MM.1S (cell line): ENCODE results near the gene MRPL17.

Experiments used
- DNase-seq: peaks from one replicate; pipeline ENCODE4 v3.0.0-alpha.2; 2015
- H2AFZ ChIP-seq: fragments of 300-600 bp; sonication (generic); 2 replicates; pipeline ENCODE4 v1.6.0; 2016; ENCODE audit warnings: antibody characterized with exemption, low read length
- H3F3A ChIP-seq: fragments of 300-600 bp; sonication (generic); 2 replicates; pipeline ENCODE4 v1.6.1; 2016; ENCODE audit warnings: mild to moderate bottlenecking, antibody characterized with exemption, low read length, moderate library complexity, mixed read lengths; ENCODE audit not compliant: insufficient read depth
- H3K27ac ChIP-seq: fragments of 300-600 bp; sonication (generic); 2 replicates; pipeline ENCODE4 v1.5.1; 2016; ENCODE audit warnings: mild to moderate bottlenecking, low read length
- H3K27me3 ChIP-seq: fragments of 300-600 bp; sonication (generic); replicated peaks from 2 replicates; pipeline ENCODE4 v1.6.0; 2016; ENCODE audit warnings: low read length; ENCODE audit not compliant: insufficient read depth
- H3K36me3 ChIP-seq: fragments of 300-600 bp; sonication (generic); replicated peaks from 2 replicates; pipeline ENCODE4 v1.6.1; 2016; ENCODE audit warnings: mild to moderate bottlenecking, low read length, mixed read lengths; ENCODE audit not compliant: insufficient read depth
- H3K4me1 ChIP-seq: fragments of 300-600 bp; sonication (generic); 2 replicates; pipeline ENCODE4 v1.6.1; 2016; ENCODE audit warnings: low read length, mixed read lengths
- H3K4me2 ChIP-seq: fragments of 300-600 bp; sonication (generic); 2 replicates; pipeline ENCODE4 v1.6.0; 2016; ENCODE audit warnings: low read depth, low read length
- H3K4me3 ChIP-seq: fragments of 300-600 bp; sonication (generic); 2 replicates; pipeline ENCODE4 v1.5.1; 2016; ENCODE audit warnings: low read length, mixed read lengths
- H3K79me2 ChIP-seq: fragments of 300-600 bp; sonication (generic); 2 replicates; pipeline ENCODE4 v1.6.1; 2016; ENCODE audit warnings: mixed run types, low read length, mixed read lengths
- H3K9ac ChIP-seq: fragments of 300-600 bp; sonication (generic); 2 replicates; pipeline ENCODE4 v1.6.1; 2016; ENCODE audit warnings: low read length, mixed read lengths
- H3K9me2 ChIP-seq: fragments of 300-600 bp; sonication (generic); replicated peaks from 2 replicates; pipeline ENCODE4 v1.6.1; 2016; ENCODE audit warnings: mild to moderate bottlenecking, low read length, mixed read lengths; ENCODE audit not compliant: insufficient read depth
- H3K9me3 ChIP-seq: fragments of 300-600 bp; sonication (generic); replicated peaks from 2 replicates; pipeline ENCODE4 v1.6.1; 2016; ENCODE audit warnings: mild to moderate bottlenecking, low read length, mixed read lengths; ENCODE audit not compliant: insufficient read depth
- H4K20me1 ChIP-seq: fragments of 300-600 bp; sonication (generic); 2 replicates; pipeline ENCODE4 v1.6.1; 2016; ENCODE audit warnings: mild to moderate bottlenecking, low read length, moderate library complexity, mixed read lengths; ENCODE audit not compliant: insufficient read depth
- EZH2 ChIP-seq: fragments of 300-600 bp; sonication (generic); optimal IDR thresholded peaks from 2 replicates; pipeline ENCODE3; 2017; ENCODE audit warnings: low read depth, mild to moderate bottlenecking, antibody characterized with exemption, low read length, mixed read lengths
- EZH2phosphoT487 ChIP-seq: fragments of 300-600 bp; sonication (generic); IDR thresholded peaks from 2 replicates; pipeline ENCODE4 v1.6.1; 2018; ENCODE audit warnings: antibody characterized with exemption, low read length
- TF ChIP-seq, protein P1 (sequence below): fragments of 300-600 bp; sonication (generic); IDR thresholded peaks from 2 replicates; pipeline ENCODE4 v1.5.1; 2016; ENCODE audit warnings: antibody characterized with exemption, low read length, mixed read lengths

The MRPL17 gene

GRCh38 chr11:6724013-6724412, 40.9 kb upstream of the MRPL17 start:
- no peak overlapping the region for H3K4me2 ChIP-seq

GRCh38 chr11:6721343-6721742, 38.2 kb upstream of the MRPL17 start:
- H3K79me2 ChIP-seq, result peaks cover 26% of the 10 kb centered on the region
- no peak overlapping the region for H3K4me3 ChIP-seq
- no peaks in the 10 kb centered on the region for H3K4me1 ChIP-seq
- no peaks in the 10 kb centered on the region for H3K9me2 ChIP-seq
- no peaks in the 10 kb centered on the region for H3K27me3 ChIP-seq
- no peak overlapping the region for H3K4me2 ChIP-seq
- H3K9ac ChIP-seq, result no peak overlapping the region
- TF ChIP-seq EZH2phosphoT487 (no peak), EZH2 (no peak)
- TF ChIP-seq, protein P1, sequence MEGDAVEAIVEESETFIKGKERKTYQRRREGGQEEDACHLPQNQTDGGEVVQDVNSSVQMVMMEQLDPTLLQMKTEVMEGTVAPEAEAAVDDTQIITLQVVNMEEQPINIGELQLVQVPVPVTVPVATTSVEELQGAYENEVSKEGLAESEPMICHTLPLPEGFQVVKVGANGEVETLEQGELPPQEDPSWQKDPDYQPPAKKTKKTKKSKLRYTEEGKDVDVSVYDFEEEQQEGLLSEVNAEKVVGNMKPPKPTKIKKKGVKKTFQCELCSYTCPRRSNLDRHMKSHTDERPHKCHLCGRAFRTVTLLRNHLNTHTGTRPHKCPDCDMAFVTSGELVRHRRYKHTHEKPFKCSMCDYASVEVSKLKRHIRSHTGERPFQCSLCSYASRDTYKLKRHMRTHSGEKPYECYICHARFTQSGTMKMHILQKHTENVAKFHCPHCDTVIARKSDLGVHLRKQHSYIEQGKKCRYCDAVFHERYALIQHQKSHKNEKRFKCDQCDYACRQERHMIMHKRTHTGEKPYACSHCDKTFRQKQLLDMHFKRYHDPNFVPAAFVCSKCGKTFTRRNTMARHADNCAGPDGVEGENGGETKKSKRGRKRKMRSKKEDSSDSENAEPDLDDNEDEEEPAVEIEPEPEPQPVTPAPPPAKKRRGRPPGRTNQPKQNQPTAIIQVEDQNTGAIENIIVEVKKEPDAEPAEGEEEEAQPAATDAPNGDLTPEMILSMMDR, result no peak
- no peak for DNase-seq
- no peaks in the 10 kb centered on the region for H4K20me1 ChIP-seq
- 0 out of 2 replicates have a peak, but pooled peaks cover 8% of the 10 kb centered on the region for H3K36me3 ChIP-seq
- H3K27ac ChIP-seq, result no peak overlapping the region
- no peak overlapping the region for H2AFZ ChIP-seq
- H3F3A ChIP-seq, result no peaks in the 10 kb centered on the region
- H3K9me3 ChIP-seq, result no peaks in the 10 kb centered on the region

More at GRCh38 chr11:6724013-6724412, 40.9 kb upstream of the MRPL17 start:
- Histone ChIP-seq H3K4me3 (no peak overlapping the region), H3K9me3 (no peaks in the 10 kb centered on the region), H2AFZ (no peak overlapping the region), H3K36me3 (0 out of 2 replicates have a peak, but pooled peaks cover 8% of the 10 kb centered on the region), H4K20me1 (no peaks in the 10 kb centered on the region), H3K9me2 (no peaks in the 10 kb centered on the region), H3K4me1 (no peaks in the 10 kb centered on the region), H3K27me3 (no peaks in the 10 kb centered on the region), H3K27ac (no peak overlapping the region), H3F3A (no peaks in the 10 kb centered on the region), H3K79me2 (peaks cover 37% of the 10 kb centered on the region), H3K9ac (no peak overlapping the region)
- DNase-seq, result no peak
- TF ChIP-seq, protein P1, result no peak
- TF ChIP-seq EZH2 (no peak), EZH2phosphoT487 (no peak)

GRCh38 chr11:6719576-6719975, 36.4 kb upstream of the MRPL17 start:
- no peak overlapping the region for H3K9ac ChIP-seq
- peaks cover 15% of the 10 kb centered on the region for H3K79me2 ChIP-seq
- TF ChIP-seq EZH2phosphoT487 (no peak), EZH2 (no peak)
- TF ChIP-seq, protein P1, result no peak
- no peaks in the 10 kb centered on the region for H3K27me3 ChIP-seq
- no peaks in the 10 kb centered on the region for H3K4me1 ChIP-seq
- no peak overlapping the region for H3K4me2 ChIP-seq
- DNase-seq, result no peak
- 0 out of 2 replicates have a peak, but pooled peaks cover 8% of the 10 kb centered on the region for H3K36me3 ChIP-seq
- H3K9me2 ChIP-seq, result no peaks in the 10 kb centered on the region
- H4K20me1 ChIP-seq, result no peaks in the 10 kb centered on the region
- H3K4me3 ChIP-seq, result no peak overlapping the region
- H3K9me3 ChIP-seq, result no peaks in the 10 kb centered on the region
- H3F3A ChIP-seq, result no peaks in the 10 kb centered on the region
- no peak overlapping the region for H3K27ac ChIP-seq
- no peak overlapping the region for H2AFZ ChIP-seq
